PC-3 (cell line): ENCODE measurements around the gene NACC2. TPM values are rescaled to one million over a fixed set of nuclear protein-coding genes. Genes with fewer than 3 reads are reported as not detected.
A peak's percentile ranks its signal among the peaks of the same experiment; 100 is the strongest.

ENCODE experiments used
- ATAC-seq: fragments of 200-7000 bp; cut with Tn5 transposase; 2 replicates; pipeline ENCODE4 v1.9.1; 2020; ENCODE audit warnings: mild to moderate bottlenecking, moderate library complexity
- BruUV-seq: library from RNA; stranded (reverse); fragments of 400-500 nt; replicated peaks from 2 replicates; lab custom pipeline; 2021; lab: Mats Ljungman, UMichigan
- CTCF ChIA-PET: fragments of 300-600 bp; sonication (Branson Sonifier 250); formaldehyde crosslinking; loops from one replicate; lab custom pipeline; 2022; ENCODE audit warnings: antibody characterized with exemption; lab: Charles Lee
- POLR2A ChIA-PET: fragments of 300-600 bp; sonication (Branson Sonifier 250); formaldehyde crosslinking; loops from one replicate; lab custom pipeline; 2022; ENCODE audit warnings: antibody characterized with exemption; ENCODE audit not compliant: unreplicated experiment; lab: Charles Lee
- DNase-seq: peaks from one replicate; pipeline ENCODE4 v3.0.0-alpha.2; 2015
- H2AFZ ChIP-seq: fragments of 300-600 bp; sonication (generic); 2 replicates; pipeline ENCODE4 v1.6.0; 2016; ENCODE audit warnings: antibody characterized with exemption, low read length
- H3F3A ChIP-seq: fragments of 300-600 bp; sonication (generic); one replicate; pipeline ENCODE4 v1.6.0; 2017; ENCODE audit warnings: antibody characterized with exemption, low read length, control low read depth, mild to moderate bottlenecking; ENCODE audit not compliant: unreplicated experiment
- H3K27ac ChIP-seq: fragments of 300-600 bp; sonication (generic); 2 replicates; pipeline ENCODE4 v1.5.1; 2016; ENCODE audit warnings: mild to moderate bottlenecking, low read length
- H3K27me3 ChIP-seq: fragments of 300-600 bp; sonication (generic); 2 replicates; pipeline ENCODE4 v1.6.1; 2016; ENCODE audit warnings: low read length, mixed read lengths
- H3K36me3 ChIP-seq: fragments of 300-600 bp; sonication (generic); 2 replicates; pipeline ENCODE4 v1.6.1; 2016; ENCODE audit warnings: low read depth, mixed run types, low read length, mixed read lengths
- H3K4me1 ChIP-seq: fragments of 300-600 bp; sonication (generic); 2 replicates; pipeline ENCODE4 v1.5.1; 2016; ENCODE audit warnings: low read length; ENCODE audit not compliant: insufficient read depth
- H3K4me2 ChIP-seq: fragments of 300-600 bp; sonication (generic); 2 replicates; pipeline ENCODE4 v1.6.0; 2016; ENCODE audit warnings: low read length
- H3K4me3 ChIP-seq: fragments of 300-600 bp; sonication (generic); 2 replicates; pipeline ENCODE4 v1.5.1; 2016; ENCODE audit warnings: mild to moderate bottlenecking, low read length, mixed read lengths
- H3K79me2 ChIP-seq: fragments of 300-600 bp; sonication (generic); 2 replicates; pipeline ENCODE4 v1.6.1; 2017; ENCODE audit warnings: low read length, mixed read lengths
- H3K9ac ChIP-seq: fragments of 300-600 bp; sonication (generic); 2 replicates; pipeline ENCODE4 v1.6.0; 2016; ENCODE audit warnings: mild to moderate bottlenecking, low read length
- H3K9me2 ChIP-seq: fragments of 300-600 bp; sonication (generic); replicated peaks from 2 replicates; pipeline ENCODE4 v1.6.1; 2016; ENCODE audit warnings: mixed run types, low read length, mixed read lengths
- H3K9me3 ChIP-seq: fragments of 300-600 bp; sonication (generic); 2 replicates; pipeline ENCODE4 v1.6.1; 2016; ENCODE audit warnings: low read length, mixed read lengths
- H4K20me1 ChIP-seq: fragments of 300-600 bp; sonication (generic); 2 replicates; pipeline ENCODE4 v1.6.1; 2016; ENCODE audit warnings: low read length, mixed read lengths
- EZH2 ChIP-seq: fragments of 300-600 bp; sonication (generic); IDR thresholded peaks from one replicate; pipeline ENCODE4 v1.6.1; 2017; ENCODE audit warnings: antibody characterized with exemption, mild to moderate bottlenecking, low read length; ENCODE audit not compliant: unreplicated experiment
- EZH2phosphoT487 ChIP-seq: fragments of 300-600 bp; sonication (generic); IDR thresholded peaks from 2 replicates; pipeline ENCODE4 v1.6.1; 2018; ENCODE audit warnings: mild to moderate bottlenecking, antibody characterized with exemption, low read length, borderline replicate concordance
- intact Hi-C: fragments of 100-400 bp; cut with micrococcal nuclease; formaldehyde crosslinking; loops from 2 replicates; pipeline ENCODE4 v1.9.0; 2023
- total RNA-seq: library from RNA; depleted of rRNA; stranded (reverse); fragments of >200 nt; gene quantifications from 2 replicates; pipeline ENCODE4 v1.2.3, GENCODE V29; 2014
- TF ChIP-seq, protein P1 (sequence below): fragments of 300-600 bp; sonication (generic); conservative IDR thresholded peaks from 2 replicates; pipeline ENCODE4 v1.5.1; 2017; ENCODE audit warnings: antibody characterized with exemption, low read depth, mild to moderate bottlenecking, low read length

Gene NACC2
- total RNA-seq, 1 experiment from 2014 or later = 12.3 TPM

- Histone ChIP-seq H3K27me3 (no peaks in the 10 kb centered on the region), H3F3A (no peaks in the 10 kb centered on the region), H3K36me3 (no peaks in the 10 kb centered on the region), H3K4me3 (peak within 1 kb of the TSS; percentile 96), H4K20me1 (peaks cover 7% of the 10 kb centered on the region; the same call in 1 of the 2 replicates), H3K27ac (0 out of 2 replicates have a peak within 1 kb of the TSS, but pooled peaks have one; percentile 16), H2AFZ (peak within 1 kb of the TSS; percentile 92), H3K4me2 (peak within 1 kb of the TSS; percentile 100), H3K9me3 (no peaks in the 10 kb centered on the region), H3K9me2 (no peaks in the 10 kb centered on the region), H3K79me2 (peaks cover 46% of the 10 kb centered on the region), H3K9ac (peak within 1 kb of the TSS; percentile 81), H3K4me1 (peaks cover 10% of the 10 kb centered on the region)
- BruUV-seq = no TSS peak
- ChIA-PET CTCF (no interaction called here), POLR2A (interaction anchor here (0.6 to 0.7 kb wide), 3 partner anchors 91 to 402 kb away, joined by 3 to 7 read pairs (median 7); no protein-coding TSS in a partner anchor)
- peak; percentile 83 for ATAC-seq
- intact Hi-C loops = loop anchor here (1.0 to 5.0 kb wide), 2 partner anchors 54 to 91 kb away; partner anchors contain the start of gene CAMSAP1
- DNase-seq = peak; percentile 92
- TF ChIP-seq EZH2 (no peak), EZH2phosphoT487 (no peak)
- TF ChIP-seq, protein P1, sequence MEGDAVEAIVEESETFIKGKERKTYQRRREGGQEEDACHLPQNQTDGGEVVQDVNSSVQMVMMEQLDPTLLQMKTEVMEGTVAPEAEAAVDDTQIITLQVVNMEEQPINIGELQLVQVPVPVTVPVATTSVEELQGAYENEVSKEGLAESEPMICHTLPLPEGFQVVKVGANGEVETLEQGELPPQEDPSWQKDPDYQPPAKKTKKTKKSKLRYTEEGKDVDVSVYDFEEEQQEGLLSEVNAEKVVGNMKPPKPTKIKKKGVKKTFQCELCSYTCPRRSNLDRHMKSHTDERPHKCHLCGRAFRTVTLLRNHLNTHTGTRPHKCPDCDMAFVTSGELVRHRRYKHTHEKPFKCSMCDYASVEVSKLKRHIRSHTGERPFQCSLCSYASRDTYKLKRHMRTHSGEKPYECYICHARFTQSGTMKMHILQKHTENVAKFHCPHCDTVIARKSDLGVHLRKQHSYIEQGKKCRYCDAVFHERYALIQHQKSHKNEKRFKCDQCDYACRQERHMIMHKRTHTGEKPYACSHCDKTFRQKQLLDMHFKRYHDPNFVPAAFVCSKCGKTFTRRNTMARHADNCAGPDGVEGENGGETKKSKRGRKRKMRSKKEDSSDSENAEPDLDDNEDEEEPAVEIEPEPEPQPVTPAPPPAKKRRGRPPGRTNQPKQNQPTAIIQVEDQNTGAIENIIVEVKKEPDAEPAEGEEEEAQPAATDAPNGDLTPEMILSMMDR = no peak
These were observed 133.8 kb downstream of the NACC2 start, which contains the start of gene UBAC1 for GRCh38 chr9:135961277-135961715. UBAC1 (minus strand) TSS chr9:135961373; CDS start chr9:135961162, 211 bp downstream.

- Histone ChIP-seq H3K36me3 (no peaks in the 10 kb centered on the region), H3K4me2 (peak overlapping the region; percentile 100), H3K9ac (peak overlapping the region; percentile 81), H3K79me2 (peaks cover 53% of the 10 kb centered on the region), H3F3A (no peaks in the 10 kb centered on the region), H3K27me3 (no peaks in the 10 kb centered on the region), H3K4me1 (peaks cover 10% of the 10 kb centered on the region), H3K9me2 (no peaks in the 10 kb centered on the region), H3K9me3 (no peaks in the 10 kb centered on the region), H3K4me3 (peak overlapping the region; percentile 96), H2AFZ (peak overlapping the region; percentile 77), H4K20me1 (peaks cover 7% of the 10 kb centered on the region; the same call in 1 of the 2 replicates), H3K27ac (0 out of 2 replicates have a peak overlapping the region, but pooled peaks have one; percentile 16)
- ChIA-PET CTCF (interaction anchor here (0.7 kb wide), 1 partner anchor 163 kb away, joined by 4 read pairs; no protein-coding TSS in a partner anchor), POLR2A (interaction anchor here (0.6 to 0.7 kb wide), 2 partner anchors 91 to 172 kb away, joined by 7 read pairs; no protein-coding TSS in a partner anchor)
- DNase-seq = no peak
- TF ChIP-seq, protein P1 = no peak
- intact Hi-C loops = loop anchor here (1.0 to 5.0 kb wide), 2 partner anchors 53 to 92 kb away; partner anchors contain the start of gene CAMSAP1
- peak; percentile 34 for ATAC-seq
- BruUV-seq = TSS peak; percentile 38
These were observed 134.4 kb downstream of the NACC2 start for GRCh38 chr9:135960411-135961276.
